ENCODE data around the gene EFCAB14.

Gene EFCAB14

DNA sequence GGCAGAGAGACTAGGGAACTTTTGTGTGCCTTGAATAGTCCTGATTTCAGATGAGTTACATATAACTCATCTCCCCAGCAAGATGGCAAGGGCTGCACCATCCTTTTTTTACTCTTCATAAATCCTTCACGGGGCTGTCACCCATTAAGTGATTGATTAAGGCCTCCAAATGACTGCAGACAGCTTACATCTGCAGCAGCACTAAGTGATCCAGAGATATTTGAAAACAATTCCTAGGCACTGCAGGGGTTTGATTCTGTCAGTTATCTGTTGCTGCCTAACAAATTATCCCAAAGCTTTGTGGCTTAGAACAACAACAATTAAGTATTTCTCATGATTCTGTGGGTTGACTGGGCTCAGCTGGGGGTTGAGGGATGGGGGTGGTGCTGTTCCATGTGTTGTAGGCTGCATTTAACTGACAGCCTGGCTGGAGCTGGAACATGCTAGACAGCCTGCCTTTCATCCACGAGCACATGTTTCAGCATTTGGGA is 27.9 kb downstream of the EFCAB14 start:
- no peak for TF ChIP-seq EZH2phosphoT487 (IDR thresholded peaks at IDR 0.05; ENCODE audit: low read depth)
- TF ChIP-seq, protein P1, sequence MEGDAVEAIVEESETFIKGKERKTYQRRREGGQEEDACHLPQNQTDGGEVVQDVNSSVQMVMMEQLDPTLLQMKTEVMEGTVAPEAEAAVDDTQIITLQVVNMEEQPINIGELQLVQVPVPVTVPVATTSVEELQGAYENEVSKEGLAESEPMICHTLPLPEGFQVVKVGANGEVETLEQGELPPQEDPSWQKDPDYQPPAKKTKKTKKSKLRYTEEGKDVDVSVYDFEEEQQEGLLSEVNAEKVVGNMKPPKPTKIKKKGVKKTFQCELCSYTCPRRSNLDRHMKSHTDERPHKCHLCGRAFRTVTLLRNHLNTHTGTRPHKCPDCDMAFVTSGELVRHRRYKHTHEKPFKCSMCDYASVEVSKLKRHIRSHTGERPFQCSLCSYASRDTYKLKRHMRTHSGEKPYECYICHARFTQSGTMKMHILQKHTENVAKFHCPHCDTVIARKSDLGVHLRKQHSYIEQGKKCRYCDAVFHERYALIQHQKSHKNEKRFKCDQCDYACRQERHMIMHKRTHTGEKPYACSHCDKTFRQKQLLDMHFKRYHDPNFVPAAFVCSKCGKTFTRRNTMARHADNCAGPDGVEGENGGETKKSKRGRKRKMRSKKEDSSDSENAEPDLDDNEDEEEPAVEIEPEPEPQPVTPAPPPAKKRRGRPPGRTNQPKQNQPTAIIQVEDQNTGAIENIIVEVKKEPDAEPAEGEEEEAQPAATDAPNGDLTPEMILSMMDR (IDR thresholded peaks at IDR 0.05; ENCODE audit: low read depth, low read length): no peak
- Histone ChIP-seq H3K79me2 (ENCODE audit: low read length) (no peaks in the 10 kb centered on the region), H3K27ac (ENCODE audit: low read length) (no peak overlapping the region), H3K4me2 (ENCODE audit: low read length) (no peak overlapping the region), H3K36me3 (replicated peaks; ENCODE audit: low read depth, low read length) (peaks cover 28% of the 10 kb centered on the region), H3K9me3 (ENCODE audit: insufficient read depth, low read length) (no peaks in the 10 kb centered on the region), H3K27me3 (ENCODE audit: low read depth, low read length) (no peaks in the 10 kb centered on the region), H3K4me3 (ENCODE audit: low read length) (no peak overlapping the region), H3K9ac (ENCODE audit: low read length) (no peak overlapping the region), H3K4me1 (ENCODE audit: low read length) (no peaks in the 10 kb centered on the region), H2AFZ (ENCODE audit: low read depth, low read length) (no peak overlapping the region), H4K20me1 (ENCODE audit: insufficient read depth, low read length) (no peaks in the 10 kb centered on the region)

DNA sequence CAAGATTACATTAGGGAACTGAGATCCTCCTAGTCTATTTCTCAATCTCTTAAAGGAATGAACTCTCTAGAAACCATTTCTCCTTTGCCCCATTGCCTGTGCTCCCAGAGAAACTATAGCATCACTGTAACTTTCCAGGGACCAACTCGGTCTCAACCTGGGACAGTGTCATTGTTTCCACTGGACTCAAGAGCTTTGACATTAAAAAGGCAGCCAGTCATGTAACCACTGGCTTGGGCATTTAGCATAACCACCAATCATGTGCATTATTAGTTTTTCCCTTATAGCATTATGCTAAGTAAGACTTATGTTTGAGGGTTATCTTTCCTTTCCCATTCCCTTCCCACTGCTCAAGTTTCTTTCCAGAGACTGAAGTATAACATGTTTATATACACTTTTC is 29.0 kb downstream of the EFCAB14 start:
- Histone ChIP-seq H2AFZ (ENCODE audit: low read depth, low read length) (no peak overlapping the region), H3K9me3 (ENCODE audit: insufficient read depth, low read length) (no peaks in the 10 kb centered on the region), H3K27ac (ENCODE audit: low read length) (no peak overlapping the region), H3K4me3 (ENCODE audit: low read length) (no peak overlapping the region), H3K9ac (ENCODE audit: low read length) (no peak overlapping the region), H3K36me3 (replicated peaks; ENCODE audit: low read depth, low read length) (peaks cover 19% of the 10 kb centered on the region), H4K20me1 (ENCODE audit: insufficient read depth, low read length) (no peaks in the 10 kb centered on the region), H3K4me1 (ENCODE audit: low read length) (no peaks in the 10 kb centered on the region), H3K27me3 (ENCODE audit: low read depth, low read length) (no peaks in the 10 kb centered on the region), H3K4me2 (ENCODE audit: low read length) (no peak overlapping the region), H3K79me2 (ENCODE audit: low read length) (no peaks in the 10 kb centered on the region)
- TF ChIP-seq, protein P1 (IDR thresholded peaks at IDR 0.05; ENCODE audit: low read depth, low read length): no peak
- TF ChIP-seq EZH2phosphoT487 (IDR thresholded peaks at IDR 0.05; ENCODE audit: low read depth): no peak

DNA sequence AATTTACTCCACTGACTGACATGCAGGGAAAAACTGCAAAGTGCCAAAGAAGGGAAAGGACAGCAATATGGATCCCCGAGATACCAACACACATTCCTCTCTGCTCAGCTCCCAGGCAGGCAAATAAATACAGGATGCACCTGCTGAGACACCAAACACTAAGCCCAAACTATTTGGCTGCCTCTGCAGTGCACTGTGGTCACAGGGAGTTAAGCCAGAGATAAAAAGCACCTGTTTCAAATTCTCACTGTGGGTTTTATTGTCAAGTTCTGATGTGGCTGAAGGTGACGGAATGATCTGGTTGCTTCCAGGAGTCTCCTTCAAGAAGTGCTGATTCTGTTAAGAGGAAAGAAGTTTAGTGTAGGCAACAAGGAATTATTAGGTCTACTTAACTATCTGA is 29.6 kb downstream of the EFCAB14 start:
- Histone ChIP-seq H3K27me3 (ENCODE audit: low read depth, low read length) (no peaks in the 10 kb centered on the region), H3K9ac (ENCODE audit: low read length) (no peak overlapping the region), H3K4me2 (ENCODE audit: low read length) (no peak overlapping the region), H4K20me1 (ENCODE audit: insufficient read depth, low read length) (no peaks in the 10 kb centered on the region), H3K4me1 (ENCODE audit: low read length) (no peaks in the 10 kb centered on the region), H3K9me3 (ENCODE audit: insufficient read depth, low read length) (no peaks in the 10 kb centered on the region), H2AFZ (ENCODE audit: low read depth, low read length) (no peak overlapping the region), H3K4me3 (ENCODE audit: low read length) (no peak overlapping the region), H3K79me2 (ENCODE audit: low read length) (no peaks in the 10 kb centered on the region), H3K27ac (ENCODE audit: low read length) (no peak overlapping the region), H3K36me3 (replicated peaks; ENCODE audit: low read depth, low read length) (peaks cover 22% of the 10 kb centered on the region)
- TF ChIP-seq, protein P1 (IDR thresholded peaks at IDR 0.05; ENCODE audit: low read depth, low read length): no peak
- TF ChIP-seq EZH2phosphoT487 (IDR thresholded peaks at IDR 0.05; ENCODE audit: low read depth): no peak

DNA sequence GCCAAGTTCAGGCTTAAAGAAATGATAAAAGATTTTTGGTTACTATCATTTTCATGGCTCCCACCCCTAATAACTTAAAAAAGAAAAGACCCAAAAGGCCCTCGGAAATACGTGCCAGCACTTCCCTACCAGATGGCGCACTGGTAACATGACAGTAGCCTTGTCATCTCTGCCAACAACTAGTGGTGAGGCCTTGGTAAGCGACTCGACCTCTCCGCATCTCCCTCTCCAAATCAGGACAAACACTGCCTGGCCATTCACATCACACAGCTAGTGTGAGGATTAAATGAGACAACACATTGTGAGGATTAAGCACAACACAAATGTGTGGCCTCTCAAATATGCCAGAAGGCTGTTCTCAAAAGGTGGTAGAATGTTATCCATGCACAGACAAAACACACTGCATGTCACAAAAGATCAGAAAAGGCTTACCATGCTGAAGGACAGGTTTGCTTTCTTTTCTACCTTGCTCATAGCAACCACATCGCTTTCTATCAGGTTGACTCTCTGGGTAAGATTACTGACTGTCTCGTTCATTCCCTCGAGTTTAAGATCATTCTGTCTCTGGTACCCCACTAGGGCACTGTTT is 30.9 kb downstream of the EFCAB14 start:
- TF ChIP-seq EZH2phosphoT487 (IDR thresholded peaks at IDR 0.05; ENCODE audit: low read depth): no peak
- TF ChIP-seq, protein P1 (IDR thresholded peaks at IDR 0.05; ENCODE audit: low read depth, low read length): no peak
- Histone ChIP-seq H3K79me2 (ENCODE audit: low read length) (no peaks in the 10 kb centered on the region), H4K20me1 (ENCODE audit: insufficient read depth, low read length) (no peaks in the 10 kb centered on the region), H3K4me1 (ENCODE audit: low read length) (no peaks in the 10 kb centered on the region), H2AFZ (ENCODE audit: low read depth, low read length) (no peak overlapping the region), H3K36me3 (replicated peaks; ENCODE audit: low read depth, low read length) (peaks cover 22% of the 10 kb centered on the region), H3K4me3 (ENCODE audit: low read length) (no peak overlapping the region), H3K27ac (ENCODE audit: low read length) (no peak overlapping the region), H3K9ac (ENCODE audit: low read length) (no peak overlapping the region), H3K9me3 (ENCODE audit: insufficient read depth, low read length) (no peaks in the 10 kb centered on the region), H3K27me3 (ENCODE audit: low read depth, low read length) (no peaks in the 10 kb centered on the region), H3K4me2 (ENCODE audit: low read length) (no peak overlapping the region)

All from OCI-LY3 (cell line).